ENCODE measurements around the gene CRY1. TPM values are rescaled to one million over a fixed set of nuclear protein-coding genes. Genes with fewer than 3 reads are reported as not detected.

Gene CRY1
- polyA plus RNA-seq, 1 donor from 2014 or later = 33.4 TPM

- TF ChIP-seq MXI1 (conservative IDR thresholded peaks at IDR 0.05; ENCODE audit: poor library complexity, severe bottlenecking) = no peak
- no peak for TF ChIP-seq POLR2AphosphoS5 (IDR thresholded peaks at IDR 0.05)
- TF ChIP-seq REST (IDR thresholded peaks at IDR 0.05; ENCODE audit: borderline replicate concordance) = no peak
- TF ChIP-seq EZH2 (IDR thresholded peaks at IDR 0.05; ENCODE audit: borderline replicate concordance, insufficient read depth, low read length, poor library complexity, severe bottlenecking) = no peak
- TF ChIP-seq CTCF (IDR thresholded peaks at IDR 0.05; ENCODE audit: poor library complexity, severe bottlenecking) = no peak
- no peak for TF ChIP-seq TAF1 (IDR thresholded peaks at IDR 0.05; ENCODE audit: low read depth)
- TF ChIP-seq EP300 (conservative IDR thresholded peaks at IDR 0.05; ENCODE audit: poor library complexity, severe bottlenecking) = no peak
- no peak for TF ChIP-seq SMC3 (conservative IDR thresholded peaks at IDR 0.05; ENCODE audit: poor library complexity)
- TF ChIP-seq RAD21 (conservative IDR thresholded peaks at IDR 0.05) = no peak
- Histone ChIP-seq H3K9ac (ENCODE audit: low read length) (no peak overlapping the region), H3K9me3 (ENCODE audit: low read length) (no peaks in the 10 kb centered on the region), H3K27ac (ENCODE audit: low read length) (no peak overlapping the region), H4K20me1 (ENCODE audit: insufficient read depth) (no peaks in the 10 kb centered on the region), H3F3A (ENCODE audit: insufficient read depth, low read length, poor library complexity, severe bottlenecking) (no peaks in the 10 kb centered on the region), H3K9me2 (ENCODE audit: insufficient read depth, low read length) (no peaks in the 10 kb centered on the region), H2AFZ (ENCODE audit: low read depth, low read length) (no peak overlapping the region), H3K4me2 (ENCODE audit: low read length) (no peak overlapping the region), H3K79me2 (replicated peaks; ENCODE audit: insufficient read depth, low read length) (no peaks in the 10 kb centered on the region), H3K4me3 (ENCODE audit: low read length) (no peak overlapping the region), H3K27me3 (ENCODE audit: insufficient read depth, low read depth, low read length) (no peaks in the 10 kb centered on the region), H3K36me3 (ENCODE audit: insufficient read depth, low read length) (peaks cover 14% of the 10 kb centered on the region)
Measured at GRCh38 chr12:106973545-106973944, 119.8 kb downstream of the CRY1 start.

- no peaks in the 10 kb centered on the region for H3K79me2 ChIP-seq (replicated peaks; ENCODE audit: insufficient read depth, low read length)
- no peak overlapping the region for H3K27ac ChIP-seq (ENCODE audit: low read length)
- H3K9me3 ChIP-seq (ENCODE audit: low read length) = no peaks in the 10 kb centered on the region
- no peak overlapping the region for H3K9ac ChIP-seq (ENCODE audit: low read length)
- H3K27me3 ChIP-seq (ENCODE audit: insufficient read depth, low read depth, low read length) = no peaks in the 10 kb centered on the region
- TF ChIP-seq RAD21 (conservative IDR thresholded peaks at IDR 0.05) = no peak
- TF ChIP-seq EZH2 (IDR thresholded peaks at IDR 0.05; ENCODE audit: borderline replicate concordance, insufficient read depth, low read length, poor library complexity, severe bottlenecking) = no peak
- no peak for TF ChIP-seq TAF1 (IDR thresholded peaks at IDR 0.05; ENCODE audit: low read depth)
- no peak for TF ChIP-seq CTCF (IDR thresholded peaks at IDR 0.05; ENCODE audit: poor library complexity, severe bottlenecking)
- TF ChIP-seq SMC3 (conservative IDR thresholded peaks at IDR 0.05; ENCODE audit: poor library complexity) = no peak
- no peak for TF ChIP-seq MXI1 (conservative IDR thresholded peaks at IDR 0.05; ENCODE audit: poor library complexity, severe bottlenecking)
- TF ChIP-seq POLR2AphosphoS5 (IDR thresholded peaks at IDR 0.05) = no peak
- no peak for TF ChIP-seq EP300 (conservative IDR thresholded peaks at IDR 0.05; ENCODE audit: poor library complexity, severe bottlenecking)
- no peak for TF ChIP-seq REST (IDR thresholded peaks at IDR 0.05; ENCODE audit: borderline replicate concordance)
- no peak overlapping the region for H3K4me2 ChIP-seq (ENCODE audit: low read length)
- H3K9me2 ChIP-seq (ENCODE audit: insufficient read depth, low read length) = no peaks in the 10 kb centered on the region
- H3K4me3 ChIP-seq (ENCODE audit: low read length) = no peak overlapping the region
- no peaks in the 10 kb centered on the region for H3F3A ChIP-seq (ENCODE audit: insufficient read depth, low read length, poor library complexity, severe bottlenecking)
- H4K20me1 ChIP-seq (ENCODE audit: insufficient read depth) = no peaks in the 10 kb centered on the region
- no peak overlapping the region for H2AFZ ChIP-seq (ENCODE audit: low read depth, low read length)
- peaks cover 20% of the 10 kb centered on the region for H3K36me3 ChIP-seq (ENCODE audit: insufficient read depth, low read length)
Measured at GRCh38 chr12:106971065-106971464, 122.3 kb downstream of the CRY1 start.

All from neural cell (in vitro differentiated cells).